H1 (cell line): ENCODE results near the gene ITGA8. TPM values are rescaled to one million over a fixed set of nuclear protein-coding genes. Genes with fewer than 3 reads are reported as not detected.

Experiments
- BACH1 ChIP-seq: IDR thresholded peaks from 2 replicates; pipeline ENCODE4 v1.6.1; 2012; ENCODE audit warnings: low read length, improper control_type of control experiment
- KDM1A ChIP-seq: fragments of 200-600, 300-600 bp; sonication (generic); IDR thresholded peaks from 2 replicates; pipeline ENCODE4 v1.7.1; 2016; ENCODE audit warnings: mild to moderate bottlenecking, low read length, borderline replicate concordance
- POU5F1 ChIP-seq: IDR thresholded peaks from 2 replicates; pipeline ENCODE4 v1.6.1; 2011; ENCODE audit warnings: low read depth, mild to moderate bottlenecking, low read length, moderate library complexity
- RXRA ChIP-seq: IDR thresholded peaks from 2 replicates; pipeline ENCODE4 v1.6.1; 2011; ENCODE audit warnings: low read depth, mild to moderate bottlenecking, low read length, moderate library complexity; ENCODE audit not compliant: insufficient read depth
- SIN3A ChIP-seq, 2 experiments: IDR thresholded peaks in 1 of 2; conservative IDR thresholded peaks in 1 of 2; 2 replicates each; pipeline ENCODE4 v1.6.1; 2011 to 2012; ENCODE audit warnings: low read length in 2 of 2, improper control_type of control experiment in 1 of 2, low read depth in 1 of 2, mild to moderate bottlenecking in 1 of 2
- SUZ12 ChIP-seq: fragments of 200-600 bp; sonication (generic); IDR thresholded peaks from 2 replicates; pipeline ENCODE4 v1.6.1; 2012; ENCODE audit warnings: mild to moderate bottlenecking, inconsistent platforms, low read length, moderate library complexity, mixed read lengths
- polyA plus RNA-seq, 7 experiments: library from polyadenylated mRNA; depleted of rRNA in 3 of 7; stranded (reverse) in 5 of 7; unstranded in 2 of 7; fragments of >200 nt in 5 of 7; fragments of 200-250 nt in 2 of 7; gene quantifications; 1 replicate in 5 of 7; 2 replicates in 1 of 7; 4 replicates in 1 of 7; pipeline versions ENCODE4 v1.2.1 to v1.2.3, GENCODE V29; 2011 to 2013; ENCODE audit warnings: missing spikeins in 2 of 7, mixed read lengths in 2 of 7
- total RNA-seq: library from RNA; stranded (reverse); fragmentation: NEBNext Ultra II Directional; extraction: Animal tissue kit (Norgen Biotek cat#: 25700); gene quantifications from 2 replicates; pipeline ENCODE4 v1.2.1, GENCODE V29; 2021

Gene ITGA8
- total and polyA plus RNA-seq, 2 of the 8 experiments (the other 6 are each of a cell fraction or from before 2014, with no cell fraction given), result not detected

DNA sequence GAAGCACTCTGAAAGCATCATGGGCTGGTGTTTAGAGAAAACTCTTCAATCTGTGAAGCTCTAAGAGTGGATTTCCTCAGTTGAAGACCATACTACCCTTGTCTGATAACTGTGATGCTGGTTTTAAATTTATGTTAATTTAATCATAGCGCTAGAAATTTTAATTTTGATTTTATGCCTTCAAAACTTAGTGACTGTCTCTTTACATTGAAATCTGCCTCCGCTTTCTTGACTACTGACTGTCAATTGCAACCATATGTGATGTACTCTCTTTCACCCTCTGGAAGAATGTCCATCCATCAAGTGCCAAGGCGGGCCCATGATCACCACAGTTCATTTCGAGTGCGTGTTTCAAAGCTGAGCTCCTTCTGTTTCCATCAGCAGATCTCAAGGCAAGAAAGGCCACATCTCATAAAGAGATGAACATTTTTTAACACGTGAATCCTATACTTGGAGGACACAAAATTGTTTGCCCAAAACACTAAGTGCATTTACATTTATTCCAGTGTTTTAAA lies 147.1 kb downstream of the ITGA8 start (continued):
- TF ChIP-seq SUZ12 (no peak), BACH1 (no peak), KDM1A (no peak), SIN3A (conservative IDR thresholded peaks at IDR 0.05 in 1 of 2, IDR thresholded peaks at IDR 0.05 in 1 of 2; ENCODE audit: low read depth in 1 of 2, low read length in 2 of 2) (no peak), RXRA (no peak), POU5F1 (no peak)
